AG09309 (cell line): ENCODE data around the gene MALT1.

Source experiments
- DNase-seq: peaks from one replicate; pipeline ENCODE4 v3.0.0-alpha.2; 2010; ENCODE audit warnings: low read depth
- H3K4me3 ChIP-seq: 2 replicates; pipeline ENCODE4 v1.5.1; 2011; ENCODE audit warnings: mild to moderate bottlenecking, low read depth, low read length, moderate library complexity; ENCODE audit not compliant: control insufficient read depth
- TF ChIP-seq, protein P1 (sequence below): IDR thresholded peaks from 2 replicates; pipeline ENCODE4 v1.5.1; 2011; ENCODE audit warnings: mild to moderate bottlenecking, low read depth, low read length, inconsistent platforms; ENCODE audit not compliant: insufficient read depth, control insufficient read depth; ENCODE audit errors: missing control alignments

Gene MALT1

DNA sequence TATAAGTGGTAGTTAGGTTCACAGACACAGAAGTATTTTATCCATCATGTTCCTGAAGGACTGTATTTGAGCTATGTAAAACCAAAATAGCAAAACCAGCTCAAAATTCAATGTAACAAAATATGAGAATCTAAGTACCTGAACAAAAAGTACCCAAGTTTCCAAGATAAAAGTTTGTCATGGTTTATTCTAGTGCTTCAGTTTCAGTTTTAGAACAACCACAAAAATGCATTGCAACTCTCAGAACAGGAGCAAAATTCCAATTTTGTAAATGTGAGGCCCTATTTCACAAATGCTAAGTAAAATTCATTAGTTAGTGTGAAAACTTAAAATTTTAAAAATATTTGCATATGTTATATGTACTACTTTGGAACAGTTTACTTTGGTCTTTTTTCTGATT, 37.4 kb upstream of the MALT1 start:
- H3K4me3 ChIP-seq = no peak overlapping the region
- TF ChIP-seq, protein P1, sequence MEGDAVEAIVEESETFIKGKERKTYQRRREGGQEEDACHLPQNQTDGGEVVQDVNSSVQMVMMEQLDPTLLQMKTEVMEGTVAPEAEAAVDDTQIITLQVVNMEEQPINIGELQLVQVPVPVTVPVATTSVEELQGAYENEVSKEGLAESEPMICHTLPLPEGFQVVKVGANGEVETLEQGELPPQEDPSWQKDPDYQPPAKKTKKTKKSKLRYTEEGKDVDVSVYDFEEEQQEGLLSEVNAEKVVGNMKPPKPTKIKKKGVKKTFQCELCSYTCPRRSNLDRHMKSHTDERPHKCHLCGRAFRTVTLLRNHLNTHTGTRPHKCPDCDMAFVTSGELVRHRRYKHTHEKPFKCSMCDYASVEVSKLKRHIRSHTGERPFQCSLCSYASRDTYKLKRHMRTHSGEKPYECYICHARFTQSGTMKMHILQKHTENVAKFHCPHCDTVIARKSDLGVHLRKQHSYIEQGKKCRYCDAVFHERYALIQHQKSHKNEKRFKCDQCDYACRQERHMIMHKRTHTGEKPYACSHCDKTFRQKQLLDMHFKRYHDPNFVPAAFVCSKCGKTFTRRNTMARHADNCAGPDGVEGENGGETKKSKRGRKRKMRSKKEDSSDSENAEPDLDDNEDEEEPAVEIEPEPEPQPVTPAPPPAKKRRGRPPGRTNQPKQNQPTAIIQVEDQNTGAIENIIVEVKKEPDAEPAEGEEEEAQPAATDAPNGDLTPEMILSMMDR = no peak
- DNase-seq = no peak

DNA sequence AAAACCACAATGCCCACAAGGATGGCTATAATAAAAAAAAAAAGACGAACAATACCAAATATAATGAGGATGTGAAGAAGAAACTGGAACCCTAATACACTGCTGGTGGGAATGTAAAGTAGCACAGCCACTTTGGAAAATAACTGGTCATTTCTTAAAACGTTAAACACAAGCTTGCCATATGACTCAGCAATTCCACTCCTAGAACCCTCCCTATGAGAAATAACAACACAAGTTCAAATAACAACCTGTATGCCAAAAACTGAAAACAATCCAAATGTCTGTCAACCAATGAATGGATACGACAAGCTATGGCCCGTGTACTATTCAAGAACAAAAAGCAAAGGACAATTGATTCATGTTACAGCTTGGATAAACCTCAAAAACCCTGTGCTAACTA, 35.4 kb upstream of the MALT1 start:
- TF ChIP-seq, protein P1 = peak; percentile 10
- peak; percentile 45 for DNase-seq
- H3K4me3 ChIP-seq = no peak overlapping the region

DNA sequence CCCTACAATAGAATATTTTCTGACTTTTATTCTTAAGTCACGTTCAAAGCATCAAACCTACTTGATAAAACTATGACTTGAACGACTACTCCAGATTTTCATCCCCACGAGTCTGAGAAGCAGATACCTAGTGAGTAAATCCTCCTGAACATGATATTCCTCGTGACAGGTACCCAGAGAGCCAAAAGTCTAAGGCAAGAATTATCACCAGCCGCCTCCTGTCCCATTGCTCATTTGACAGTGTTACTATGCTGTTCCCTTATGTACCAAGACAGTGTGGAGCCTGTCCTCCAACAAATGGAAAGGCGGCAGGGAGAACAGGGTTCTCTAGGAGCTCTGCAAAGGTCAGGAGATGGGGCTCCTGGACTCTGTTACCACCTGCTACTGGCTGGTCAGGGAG, 34.1 kb upstream of the MALT1 start:
- TF ChIP-seq, protein P1 = no peak
- no peak for DNase-seq
- H3K4me3 ChIP-seq = no peak overlapping the region

DNA sequence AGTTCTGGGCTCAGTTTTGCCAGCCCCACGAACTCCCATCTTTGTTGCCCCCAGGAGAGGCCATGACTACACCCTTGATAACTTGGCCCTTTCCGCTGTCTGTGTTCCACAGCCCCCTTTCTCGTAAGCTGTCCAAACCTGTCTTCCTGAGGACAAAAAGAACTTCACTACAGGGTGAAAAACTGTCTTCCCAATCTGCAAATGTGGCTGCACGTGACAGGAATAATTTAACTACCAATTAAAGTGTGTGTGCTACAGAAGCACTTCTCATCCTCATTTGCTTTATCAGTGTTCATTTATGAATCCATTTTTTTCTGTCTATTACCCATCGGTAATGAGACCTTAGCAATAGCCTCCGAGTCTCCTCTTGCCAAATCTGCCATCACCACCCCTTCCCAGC, 33.3 kb upstream of the MALT1 start:
- DNase-seq = no peak
- H3K4me3 ChIP-seq = no peak overlapping the region
- TF ChIP-seq, protein P1 = no peak

DNA sequence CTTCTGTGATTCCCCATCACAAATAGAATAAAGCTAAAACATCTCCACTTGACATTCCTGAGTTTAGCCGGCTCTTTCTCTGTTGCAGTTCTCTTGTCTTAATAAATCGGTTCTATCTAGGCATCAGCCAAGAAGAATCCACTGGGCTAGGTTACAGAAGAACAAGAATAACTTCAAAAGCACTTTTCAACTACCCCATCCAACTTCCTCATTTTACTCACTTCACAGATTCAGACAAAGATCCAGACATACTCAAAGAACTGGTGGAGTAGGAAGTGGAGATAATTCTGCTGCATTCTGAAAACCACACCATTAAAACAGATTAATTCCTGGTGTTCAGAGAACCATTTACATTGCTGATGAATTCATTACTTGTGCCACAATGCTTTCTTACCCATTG, 32.8 kb upstream of the MALT1 start:
- DNase-seq = no peak
- H3K4me3 ChIP-seq = no peak overlapping the region
- TF ChIP-seq, protein P1 = no peak

DNA sequence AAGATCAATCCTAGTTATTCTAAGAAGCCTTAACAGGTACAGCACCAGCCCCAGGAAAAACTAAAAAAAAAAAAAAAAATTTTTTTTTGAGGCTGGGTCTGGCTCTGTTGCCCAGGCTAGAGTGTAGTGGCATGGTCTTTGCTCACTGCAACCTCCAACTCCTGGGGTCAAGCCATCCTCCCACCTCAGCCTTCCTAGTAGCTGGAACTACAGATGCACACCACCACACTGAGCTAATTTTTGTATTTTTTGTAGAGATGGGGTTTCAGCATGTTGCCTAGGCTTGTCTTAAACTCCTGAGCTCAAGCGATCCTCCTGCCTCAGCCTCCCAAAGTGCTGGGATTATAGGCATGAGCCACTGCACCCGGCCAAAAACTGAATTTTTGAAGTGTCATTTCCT, 32.0 kb upstream of the MALT1 start:
- DNase-seq = no peak
- no peak overlapping the region for H3K4me3 ChIP-seq
- TF ChIP-seq, protein P1 = no peak
